ENCODE data around the gene GRK7. TPM values are rescaled to one million over a fixed set of nuclear protein-coding genes. Genes with fewer than 3 reads are reported as not detected.

Gene GRK7
- total RNA-seq, 1 experiment from 2014 or later = not detected

DNA sequence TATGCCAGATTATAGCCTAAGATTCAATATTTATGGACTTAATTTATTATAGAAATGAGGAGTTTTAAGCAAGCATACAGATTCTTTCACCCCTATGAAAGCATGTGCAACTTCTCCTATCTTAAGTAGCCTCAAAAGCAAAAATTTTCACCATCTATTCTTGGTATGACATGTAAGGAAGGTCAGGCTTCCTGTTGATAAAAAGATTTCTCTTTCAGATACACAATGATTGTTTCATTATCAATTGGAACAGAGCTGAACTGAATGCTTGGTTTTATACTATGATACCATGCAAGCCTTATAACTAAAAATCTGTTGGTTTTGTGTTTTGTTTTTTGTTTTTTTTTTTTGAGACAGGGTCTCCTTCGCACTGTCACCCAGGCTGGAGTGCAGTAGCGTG is 3.9 kb downstream of the GRK7 start:
- H3K79me2 ChIP-seq (ENCODE audit: insufficient read depth, low read length) = no peaks in the 10 kb centered on the region
- no peaks in the 10 kb centered on the region for H3K9me2 ChIP-seq (ENCODE audit: insufficient read depth)
- no peaks in the 10 kb centered on the region for H3K4me1 ChIP-seq (ENCODE audit: control insufficient read depth in 1 of 2, insufficient read depth in 2 of 2, low read length in 2 of 2)
- ChIA-PET POLR2A (no interaction called here), CTCF (no interaction called here), RAD21 (ENCODE audit: low non-redundant PET in 1 of 2, low total read pairs in 2 of 2, uncharacterized antibody in 2 of 2, unreplicated experiment in 2 of 2) (no interaction called here)
- no peak for TF ChIP-seq JUND (IDR thresholded peaks at IDR 0.05)
- no peak for TF ChIP-seq CEBPB (IDR thresholded peaks at IDR 0.05; ENCODE audit: low read depth)
- no peak for TF ChIP-seq ZFX (IDR thresholded peaks at IDR 0.05)
- no peak for TF ChIP-seq POLR2A (IDR thresholded peaks at IDR 0.05; ENCODE audit: borderline replicate concordance, extremely low read depth, insufficient read depth, insufficient read length)
- no peak for TF ChIP-seq YY1 (IDR thresholded peaks at IDR 0.05; ENCODE audit: extremely low read depth, insufficient replicate concordance, low read depth, low read length)
- no peak for TF ChIP-seq EZH2phosphoT487 (IDR thresholded peaks at IDR 0.05; ENCODE audit: borderline replicate concordance)
- TF ChIP-seq TCF7L2 (IDR thresholded peaks at IDR 0.05; ENCODE audit: borderline replicate concordance, extremely low read depth, insufficient read depth, insufficient read length) = no peak
- no peak for TF ChIP-seq EGR1 (IDR thresholded peaks at IDR 0.05; ENCODE audit: low read depth)
- TF ChIP-seq SIN3A (IDR thresholded peaks at IDR 0.05; ENCODE audit: low read depth) = no peak
- TF ChIP-seq POLR2AphosphoS5 (IDR thresholded peaks at IDR 0.05; ENCODE audit: low read depth, low read length) = no peak
- no peak for TF ChIP-seq SP1 (IDR thresholded peaks at IDR 0.05; ENCODE audit: low read depth)
- no peak for TF ChIP-seq EZH2 (IDR thresholded peaks at IDR 0.05)
- intact Hi-C loops (cut with micrococcal nuclease) = no loop called here
- no peaks in the 10 kb centered on the region for H3K36me3 ChIP-seq (ENCODE audit: control insufficient read depth in 1 of 2, insufficient read depth in 2 of 2, low read length in 2 of 2)
- H3K27me3 ChIP-seq (ENCODE audit: insufficient read depth, low read length) = no peaks in the 10 kb centered on the region
- H3K4me3 ChIP-seq (replicated peaks in 1 of 2; ENCODE audit: low read depth in 1 of 2, low read length in 2 of 2) = no peak overlapping the region
- no peak for DNase-seq (ENCODE audit: low read depth, low spot score)
- H3K27ac ChIP-seq (ENCODE audit: low read depth, low read length) = no peak overlapping the region
- no peak overlapping the region for H3K4me2 ChIP-seq (ENCODE audit: low read length)
- BruUV-seq (replicated peaks) = no TSS peak
- no peak for ATAC-seq
- no peaks in the 10 kb centered on the region for H3K9me3 ChIP-seq (ENCODE audit: control insufficient read depth in 1 of 2, insufficient read depth in 1 of 2, low read depth in 1 of 2, low read length in 2 of 2)
- H3K9ac ChIP-seq (ENCODE audit: low read length) = no peak overlapping the region
- H4K20me1 ChIP-seq (ENCODE audit: insufficient read depth) = no peaks in the 10 kb centered on the region
- H2AFZ ChIP-seq (ENCODE audit: low read depth, low read length, poor library complexity, severe bottlenecking) = no peak overlapping the region

DNA sequence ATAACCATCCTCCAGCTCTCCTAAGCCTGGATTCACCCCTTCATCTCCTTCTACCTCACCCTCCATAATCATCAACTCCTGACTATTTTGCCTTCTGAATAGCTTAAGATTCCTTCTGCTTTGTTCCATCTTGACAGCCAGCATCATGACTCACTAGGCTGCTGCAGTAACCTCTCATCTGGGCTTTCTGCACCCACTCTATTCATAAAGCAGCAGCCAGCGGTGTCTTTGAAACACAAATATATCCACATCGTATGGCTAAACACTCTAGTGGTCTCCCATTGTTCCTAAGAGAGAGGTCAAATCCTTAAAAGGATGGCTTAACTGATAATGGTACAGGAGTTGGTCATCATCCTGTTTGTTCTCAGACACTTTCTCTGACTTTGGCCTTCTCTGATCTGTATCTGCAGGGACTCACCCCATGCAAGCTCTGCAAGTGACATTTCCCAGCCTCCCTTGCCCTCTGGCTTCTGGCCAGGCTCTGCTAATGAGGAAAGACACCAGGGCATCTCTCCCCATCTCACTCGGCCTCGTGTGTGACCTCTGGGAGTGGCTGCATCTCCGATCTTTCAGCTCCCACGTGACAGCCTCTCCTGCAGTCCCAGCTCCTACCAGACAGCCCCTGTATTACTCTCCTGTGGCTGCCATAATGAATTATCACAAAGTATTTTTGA is 6.2 kb downstream of the GRK7 start:
- H3K9me2 ChIP-seq (ENCODE audit: insufficient read depth) = no peaks in the 10 kb centered on the region
- no peak; the same call in 1 of the 2 replicates for ATAC-seq
- H3K4me1 ChIP-seq (ENCODE audit: control insufficient read depth in 1 of 2, insufficient read depth in 2 of 2, low read length in 2 of 2) = no peaks in the 10 kb centered on the region
- no peak overlapping the region for H2AFZ ChIP-seq (ENCODE audit: low read depth, low read length, poor library complexity, severe bottlenecking)
- H3K4me2 ChIP-seq (ENCODE audit: low read length) = no peak overlapping the region
- no peaks in the 10 kb centered on the region for H3K79me2 ChIP-seq (ENCODE audit: insufficient read depth, low read length)
- no peaks in the 10 kb centered on the region for H3K36me3 ChIP-seq (ENCODE audit: control insufficient read depth in 1 of 2, insufficient read depth in 2 of 2, low read length in 2 of 2)
- BruUV-seq (replicated peaks) = no TSS peak
- H3K27ac ChIP-seq (ENCODE audit: low read depth, low read length) = no peak overlapping the region
- DNase-seq (ENCODE audit: low read depth, low spot score) = no peak
- ChIA-PET POLR2A (no interaction called here), CTCF (no interaction called here), RAD21 (ENCODE audit: low non-redundant PET in 1 of 2, low total read pairs in 2 of 2, uncharacterized antibody in 2 of 2, unreplicated experiment in 2 of 2) (no interaction called here)
- no peak for TF ChIP-seq CBX3 (IDR thresholded peaks at IDR 0.05; ENCODE audit: low read depth)
- no peak for TF ChIP-seq ZFX (IDR thresholded peaks at IDR 0.05)
- no peak for TF ChIP-seq POLR2AphosphoS5 (IDR thresholded peaks at IDR 0.05; ENCODE audit: low read depth, low read length)
- no peaks in the 10 kb centered on the region for H4K20me1 ChIP-seq (ENCODE audit: insufficient read depth)
- H3K27me3 ChIP-seq (ENCODE audit: insufficient read depth, low read length) = no peaks in the 10 kb centered on the region
- H3K9me3 ChIP-seq (ENCODE audit: control insufficient read depth in 1 of 2, insufficient read depth in 1 of 2, low read depth in 1 of 2, low read length in 2 of 2) = no peaks in the 10 kb centered on the region
- H3K4me3 ChIP-seq (replicated peaks in 1 of 2; ENCODE audit: low read depth in 1 of 2, low read length in 2 of 2) = no peak overlapping the region
- H3K9ac ChIP-seq (ENCODE audit: low read length) = no peak overlapping the region
- intact Hi-C loops (cut with micrococcal nuclease) = no loop called here
